HepG2 (cell line): ENCODE measurements around the gene PYDC2. TPM values are rescaled to one million over a fixed set of nuclear protein-coding genes. Genes with fewer than 3 reads are reported as not detected.

Source experiments
- ATAC-seq: fragments of 200-7000 bp; cut with Tn5 transposase; 3 replicates; pipeline ENCODE4 v1.9.1; 2020; ENCODE audit warnings: mild to moderate bottlenecking, moderate library complexity
- BruUV-seq: library from RNA; stranded (reverse); fragments of 400-500 nt; replicated peaks from 2 replicates; lab custom pipeline; 2021; lab: Mats Ljungman, UMichigan
- CTCF ChIA-PET: fragments of 300-600 bp; formaldehyde crosslinking; extraction: SDS; loops from one replicate; lab custom pipeline; 2021; ENCODE audit warnings: low total read pairs, inconsistent platforms, low intra/inter-chr PET ratio; lab: Yijun Ruan, JAX
- POLR2A ChIA-PET: fragments of 350-600 bp; sonication (Branson Sonifier 250); formaldehyde crosslinking; loops from one replicate; lab custom pipeline; 2020; ENCODE audit warnings: antibody characterized with exemption, inconsistent platforms; lab: Yijun Ruan, JAX
- DNase-seq: peaks from one replicate; pipeline ENCODE4 v3.0.0-alpha.2; 2015; ENCODE audit warnings: low spot score
- FAIRE-seq: peaks from 3 replicates; lab custom pipeline; 2011; peaks lifted over from hg19 to GRCh38; lab: Jason Lieb, UNC
- H2AFZ ChIP-seq: one replicate; pipeline ENCODE4 v1.6.1; 2011; ENCODE audit warnings: low read length, inconsistent platforms
- H3K27ac ChIP-seq: fragments of 300-600 bp; 3 replicates; pipeline ENCODE4 v1.8.0; 2011; ENCODE audit warnings: mixed run types, mild to moderate bottlenecking, mixed read lengths, low read length, inconsistent platforms; ENCODE audit not compliant: insufficient read depth; ENCODE audit errors: extremely low read length
- H3K27me3 ChIP-seq, 2 experiments: fragments of 200-600 bp in 1 of 2; 2 replicates in 1 of 2; 3 replicates in 1 of 2; pipeline versions ENCODE4 v1.6.0 to v1.8.0; 2011; ENCODE audit warnings: low read length in 2 of 2, mild to moderate bottlenecking in 2 of 2, moderate library complexity in 2 of 2, inconsistent platforms in 1 of 2; ENCODE audit not compliant: insufficient read depth in 2 of 2, control insufficient read depth in 1 of 2
- H3K36me3 ChIP-seq, 2 experiments: fragments of 200-600 bp in 1 of 2; replicated peaks in 1 of 2; 2 replicates in 1 of 2; 3 replicates in 1 of 2; pipeline versions ENCODE4 v1.5.1 to v1.8.0; 2011; ENCODE audit warnings: low read length in 2 of 2, inconsistent platforms in 1 of 2; ENCODE audit not compliant: insufficient read depth in 2 of 2, control insufficient read depth in 1 of 2
- H3K4me1 ChIP-seq: 2 replicates; pipeline ENCODE4 v1.5.1; 2012; ENCODE audit warnings: low read length, inconsistent platforms; ENCODE audit not compliant: insufficient read depth
- H3K4me2 ChIP-seq: 2 replicates; pipeline ENCODE4 v1.6.0; 2011; ENCODE audit warnings: low read depth, low read length, inconsistent platforms
- H3K4me3 ChIP-seq, 3 experiments: fragments of 200-600 bp in 1 of 3; sonication (generic), shearing (Covaris generic) in 1 of 3; replicated peaks in 1 of 3; 2 replicates each; pipeline ENCODE4 v1.5.1; 2011 to 2016; ENCODE audit warnings: low read length in 3 of 3, inconsistent platforms in 2 of 3, low read depth in 2 of 3, mild to moderate bottlenecking in 2 of 3, control low read depth in 1 of 3, mixed read lengths in 1 of 3; ENCODE audit not compliant: insufficient read depth in 1 of 3
- H3K79me2 ChIP-seq: one replicate; pipeline ENCODE4 v1.6.1; 2011; ENCODE audit warnings: low read length, inconsistent platforms; ENCODE audit not compliant: insufficient read depth
- H3K9ac ChIP-seq: 2 replicates; pipeline ENCODE4 v1.6.0; 2011; ENCODE audit warnings: mild to moderate bottlenecking, low read depth, low read length, inconsistent platforms; ENCODE audit not compliant: insufficient read depth
- H3K9me3 ChIP-seq: 2 replicates; pipeline ENCODE4 v1.5.1; 2012; ENCODE audit warnings: mild to moderate bottlenecking, low read length
- H4K20me1 ChIP-seq: 2 replicates; pipeline ENCODE4 v1.6.0; 2011; ENCODE audit warnings: inconsistent platforms, mild to moderate bottlenecking, low read length, moderate library complexity; ENCODE audit not compliant: insufficient read depth
- ARNT2 ChIP-seq: sonication (generic); formaldehyde crosslinking; IDR thresholded peaks from 2 replicates; pipeline ENCODE4 v1.8.0; 2022; ENCODE audit warnings: mild to moderate bottlenecking, low read depth, missing genetic modification reagents, moderate library complexity
- ELF4 ChIP-seq: sonication (generic); formaldehyde crosslinking; IDR thresholded peaks from 2 replicates; pipeline ENCODE4 v1.5.0; 2020; ENCODE audit warnings: missing genetic modification reagents, mild to moderate bottlenecking, moderate library complexity, borderline replicate concordance
- RBM22 ChIP-seq: fragments of 200-400 bp; formaldehyde crosslinking; optimal IDR thresholded peaks from 2 replicates; pipeline ENCODE3; 2017; ENCODE audit warnings: mild to moderate bottlenecking, low read length, moderate library complexity
- RFX3 ChIP-seq: IDR thresholded peaks from 2 replicates; pipeline ENCODE4 v1.6.1; 2016; ENCODE audit warnings: missing biosample characterization, missing genetic modification reagents
- ZNF101 ChIP-seq: sonication (generic); formaldehyde crosslinking; IDR thresholded peaks from 2 replicates; pipeline ENCODE4 v1.4.0; 2020; ENCODE audit warnings: mild to moderate bottlenecking, low read depth, missing genetic modification reagents, borderline replicate concordance
- ZNF343 ChIP-seq: sonication (generic); formaldehyde crosslinking; IDR thresholded peaks from 2 replicates; pipeline ENCODE4 v1.4.0; 2020; ENCODE audit warnings: mild to moderate bottlenecking, missing genetic modification reagents
- ZNF775 ChIP-seq: sonication (generic); formaldehyde crosslinking; IDR thresholded peaks from 2 replicates; pipeline ENCODE4 v1.4.0; 2020; ENCODE audit warnings: missing genetic modification reagents, mild to moderate bottlenecking, moderate library complexity, borderline replicate concordance
- WGBS: methylation state at CpG from one replicate; pipeline ENCODE4 v1.1.6; 2017; ENCODE audit warnings: low lambda C conversion rate; 5-methylcytosine and 5-hydroxymethylcytosine counted together
- in situ Hi-C: cut with HindIII; loops from 2 replicates; pipeline ENCODE4 v1.10.0; 2017; ENCODE audit warnings: low pct_unique_long_range_greater_than_20kb; ENCODE audit not compliant: extremely low pct_ligation_motif_present
- intact Hi-C: fragments of 100-400 bp; cut with micrococcal nuclease; formaldehyde crosslinking; loops from one replicate; pipeline ENCODE4 v1.10.0; 2022; ENCODE audit not compliant: unreplicated experiment
- polyA plus RNA-seq, 8 experiments: library from polyadenylated mRNA; depleted of rRNA in 3 of 8; stranded (reverse) in 7 of 8; unstranded in 1 of 8; fragments of >200 nt; fragmentation: Illumina TruSeq in 4 of 8; extraction: Trizol in 4 of 8; gene quantifications; 2 replicates each; pipeline versions ENCODE4 v1.2.1 to v1.2.3, GENCODE V29; 2011 to 2016; ENCODE audit warnings: low read depth in 4 of 8, missing spikeins in 1 of 8, mixed read lengths in 1 of 8; ENCODE audit not compliant: insufficient read depth in 1 of 8
- total RNA-seq, 5 experiments: library from RNA; depleted of rRNA; stranded (reverse); fragments of >200 nt; fragmentation: Illumina TruSeq; extraction: Trizol; gene quantifications; 2 replicates each; pipeline ENCODE4 v1.2.3, GENCODE V29; 2016; ENCODE audit warnings: low read depth in 1 of 5
- TF ChIP-seq, protein P1 (sequence below), 2 experiments: sonication (generic) in 1 of 2; formaldehyde crosslinking in 1 of 2; IDR thresholded peaks; 2 replicates each; pipeline versions ENCODE4 v1.4.0 to v1.6.1; 2018 to 2020; ENCODE audit warnings: missing genetic modification reagents in 2 of 2, borderline replicate concordance in 1 of 2, low read depth in 1 of 2, mild to moderate bottlenecking in 1 of 2, missing biosample characterization in 1 of 2
- TF ChIP-seq, protein P2 (sequence below): IDR thresholded peaks from 2 replicates; pipeline ENCODE4 v1.6.1; 2012; ENCODE audit warnings: inconsistent platforms

Gene PYDC2
- total and polyA plus RNA-seq, 2 of the 13 experiments (the other 11 are each of a cell fraction or from before 2014, with no cell fraction given): not detected

DNA sequence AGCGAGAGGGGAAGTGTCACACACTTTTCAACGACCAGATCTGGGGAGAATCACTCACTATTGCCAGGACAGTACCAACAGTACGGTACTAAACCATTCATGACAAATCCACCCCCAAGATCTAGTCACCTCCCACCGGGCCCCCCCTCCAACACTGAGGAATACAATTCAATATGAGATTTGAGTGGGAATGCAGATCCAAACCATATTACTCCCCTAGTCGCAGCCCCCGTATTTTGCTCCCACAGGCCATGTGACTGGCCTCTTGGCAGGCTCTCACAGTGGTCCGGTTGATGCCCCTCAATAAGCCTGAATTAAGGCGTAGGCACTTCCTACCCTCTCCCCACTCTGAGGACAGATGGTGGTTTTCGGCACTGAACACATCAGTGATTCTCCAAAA, 45.4 kb upstream of the PYDC2 start:
- POLR2A ChIA-PET: no interaction called here
- Histone ChIP-seq H3K36me3 (no peaks in the 10 kb centered on the region), H3K4me3 (no peak overlapping the region), H3K9ac (no peak overlapping the region), H4K20me1 (no peaks in the 10 kb centered on the region), H3K4me1 (no peaks in the 10 kb centered on the region), H3K27ac (no peak overlapping the region), H3K9me3 (no peaks in the 10 kb centered on the region), H2AFZ (no peak overlapping the region), H3K4me2 (no peak overlapping the region), H3K27me3 (no peaks in the 10 kb centered on the region), H3K79me2 (no peaks in the 10 kb centered on the region)
- no peak for DNase-seq
- TF ChIP-seq, protein P1, sequence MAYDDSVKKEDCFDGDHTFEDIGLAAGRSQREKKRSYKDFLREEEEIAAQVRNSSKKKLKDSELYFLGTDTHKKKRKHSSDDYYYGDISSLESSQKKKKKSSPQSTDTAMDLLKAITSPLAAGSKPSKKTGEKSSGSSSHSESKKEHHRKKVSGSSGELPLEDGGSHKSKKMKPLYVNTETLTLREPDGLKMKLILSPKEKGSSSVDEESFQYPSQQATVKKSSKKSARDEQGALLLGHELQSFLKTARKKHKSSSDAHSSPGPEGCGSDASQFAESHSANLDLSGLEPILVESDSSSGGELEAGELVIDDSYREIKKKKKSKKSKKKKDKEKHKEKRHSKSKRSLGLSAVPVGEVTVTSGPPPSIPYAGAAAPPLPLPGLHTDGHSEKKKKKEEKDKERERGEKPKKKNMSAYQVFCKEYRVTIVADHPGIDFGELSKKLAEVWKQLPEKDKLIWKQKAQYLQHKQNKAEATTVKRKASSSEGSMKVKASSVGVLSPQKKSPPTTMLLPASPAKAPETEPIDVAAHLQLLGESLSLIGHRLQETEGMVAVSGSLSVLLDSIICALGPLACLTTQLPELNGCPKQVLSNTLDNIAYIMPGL (CRISPR knock-in tag; IDR thresholded peaks at IDR 0.05; ENCODE audit: borderline replicate concordance in 1 of 2, low read depth in 1 of 2): no peak
- TF ChIP-seq ELF4: no peak
- no peak for TF ChIP-seq ZNF775 (CRISPR knock-in tag)
- no peak for TF ChIP-seq RBM22
- TF ChIP-seq, protein P2, sequence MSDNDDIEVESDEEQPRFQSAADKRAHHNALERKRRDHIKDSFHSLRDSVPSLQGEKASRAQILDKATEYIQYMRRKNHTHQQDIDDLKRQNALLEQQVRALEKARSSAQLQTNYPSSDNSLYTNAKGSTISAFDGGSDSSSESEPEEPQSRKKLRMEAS: no peak
- TF ChIP-seq ZNF101 (CRISPR knock-in tag): no peak
- TF ChIP-seq ARNT2 (CRISPR knock-in tag): no peak
- TF ChIP-seq RFX3: no peak
- TF ChIP-seq ZNF343 (CRISPR knock-in tag): no peak
- WGBS: 50% methylated on average over 9 of the region's 9 CpGs
- intact Hi-C loops (no loop called here), in situ Hi-C loops (loop anchor here (10.0 kb wide), 2 partner anchors 389 to 1029 kb away; no protein-coding TSS in a partner anchor)
- CTCF ChIA-PET: no interaction called here
- no peak for FAIRE-seq
- no TSS peak for BruUV-seq
- ATAC-seq: no peak
